Lung (tissue), 12 donors: ENCODE data around the gene FBXO30. TPM values are rescaled to one million over a fixed set of nuclear protein-coding genes. Genes with fewer than 3 reads are reported as not detected.
A peak's percentile ranks its signal among the peaks of the same experiment; 100 is the strongest.

Source experiments
- ATAC-seq: fragments of 200-7000 bp; cut with Tn5 transposase; one replicate; pipeline ENCODE4 v1.9.1; 2020; ENCODE audit warnings: moderate number of reproducible peaks; ENCODE audit not compliant: insufficient read depth, low FRiP score
- DNase-seq, 3 donors: peaks; one replicate each; pipeline ENCODE4 v3.0.0-alpha.2; 2013 to 2017
- H3K27ac ChIP-seq, 2 donors: one replicate each; pipeline ENCODE4 v1.5.1; 2013; ENCODE audit warnings: mild to moderate bottlenecking in 2 of 2, moderate library complexity in 2 of 2, control low read depth in 1 of 2, inconsistent platforms in 1 of 2, low read depth in 1 of 2, low read length in 1 of 2
- H3K27me3 ChIP-seq, 3 donors: one replicate each; pipeline ENCODE4 v1.5.1; 2013; ENCODE audit warnings: low read length in 2 of 3; ENCODE audit not compliant: control insufficient read depth in 3 of 3, insufficient read depth in 3 of 3
- H3K36me3 ChIP-seq, 4 donors: one replicate each; pipeline ENCODE4 v1.5.1; 2013; ENCODE audit warnings: low read length in 4 of 4, mild to moderate bottlenecking in 1 of 4, moderate library complexity in 1 of 4; ENCODE audit not compliant: control insufficient read depth in 4 of 4, insufficient read depth in 4 of 4
- H3K4me1 ChIP-seq, 5 donors: one replicate each; pipeline ENCODE4 v1.5.1; 2013; ENCODE audit warnings: low read length in 5 of 5, mild to moderate bottlenecking in 2 of 5, moderate library complexity in 1 of 5; ENCODE audit not compliant: control insufficient read depth in 5 of 5, insufficient read depth in 5 of 5
- H3K4me3 ChIP-seq: one replicate; pipeline ENCODE4 v1.5.1; 2013; ENCODE audit warnings: mild to moderate bottlenecking, control low read depth, moderate library complexity
- H3K9ac ChIP-seq, 2 donors: one replicate each; pipeline ENCODE4 v1.5.1; 2013; ENCODE audit warnings: low read length in 2 of 2, control low read depth in 1 of 2; ENCODE audit not compliant: insufficient read depth in 1 of 2
- H3K9me3 ChIP-seq, 4 donors: one replicate each; pipeline ENCODE4 v1.5.1; 2013; ENCODE audit warnings: low read length in 3 of 4, mild to moderate bottlenecking in 1 of 4, moderate library complexity in 1 of 4; ENCODE audit not compliant: control insufficient read depth in 4 of 4, insufficient read depth in 3 of 4
- CTCF ChIP-seq: IDR thresholded peaks from 2 replicates; pipeline ENCODE4 v1.5.1; 2012; ENCODE audit warnings: mild to moderate bottlenecking; ENCODE audit errors: control extremely low read depth, extremely low read depth
- WGBS, 2 donors: extraction: QIAGEN DNeasy Blood & Tissue Kit; methylation state at CpG; one replicate each; pipeline ENCODE4 v1.1.7; 2013; 5-methylcytosine and 5-hydroxymethylcytosine counted together
- polyA plus RNA-seq, 2 donors: library from polyadenylated mRNA; stranded (reverse); fragments of 200-250 nt; gene quantifications; one replicate each; pipeline ENCODE4 v1.2.1, GENCODE V29; 2013
- total RNA-seq, 2 donors: library from RNA; depleted of rRNA in 1 of 2; stranded (reverse); fragments of >200 nt in 1 of 2; gene quantifications; one replicate each; pipeline ENCODE4 v1.2.1, GENCODE V29; 2014 to 2021
- donor health status: control.
- donor health status: control.
- donor health status: Bipolar disorder and iron deficiency.
- donor health status: healthy.
- donor health status: DM: yes; HTN: yes; CAD: no.

The FBXO30 gene
- total and polyA plus RNA-seq, 4 donors, result 3.9 to 16.1 (median 5.6) TPM

DNA sequence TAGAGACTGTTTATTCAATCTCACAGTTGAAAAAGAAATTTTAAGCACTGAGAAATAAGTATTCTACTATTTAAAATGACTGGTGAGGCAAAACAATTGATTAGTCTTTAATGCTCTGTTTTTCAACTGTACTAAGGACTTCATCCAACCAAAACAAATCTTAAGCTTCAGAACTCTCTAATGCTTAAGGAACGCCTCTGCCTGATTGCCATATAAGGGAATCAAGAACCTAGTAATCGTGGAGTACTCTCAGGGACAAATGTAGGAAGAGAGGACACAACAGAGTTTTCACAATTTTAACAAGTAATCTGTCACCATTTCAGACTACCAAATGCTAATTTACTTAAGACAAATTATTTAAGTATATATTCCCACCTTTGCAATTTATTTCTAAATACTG, 16.1 kb downstream of the FBXO30 start:
- TF ChIP-seq CTCF, result no peak
- 49 to 74% methylated on average over 2 of the region's 2 CpGs for WGBS, 2 donors
- no peak overlapping the region for H3K27ac ChIP-seq
- H3K4me1 ChIP-seq, result peaks cover 0 to 13% (median 0%) of the 10 kb centered on the region in 5 donors
- no peaks in the 10 kb centered on the region for H3K27me3 ChIP-seq
- H3K4me3 ChIP-seq, result no peak overlapping the region
- H3K36me3 ChIP-seq, result peaks cover 0 to 11% (median 6%) of the 10 kb centered on the region in 4 donors
- DNase-seq (no peak), ATAC-seq (no peak)
- no peaks in the 10 kb centered on the region for H3K9me3 ChIP-seq
- no peak overlapping the region for H3K9ac ChIP-seq

DNA sequence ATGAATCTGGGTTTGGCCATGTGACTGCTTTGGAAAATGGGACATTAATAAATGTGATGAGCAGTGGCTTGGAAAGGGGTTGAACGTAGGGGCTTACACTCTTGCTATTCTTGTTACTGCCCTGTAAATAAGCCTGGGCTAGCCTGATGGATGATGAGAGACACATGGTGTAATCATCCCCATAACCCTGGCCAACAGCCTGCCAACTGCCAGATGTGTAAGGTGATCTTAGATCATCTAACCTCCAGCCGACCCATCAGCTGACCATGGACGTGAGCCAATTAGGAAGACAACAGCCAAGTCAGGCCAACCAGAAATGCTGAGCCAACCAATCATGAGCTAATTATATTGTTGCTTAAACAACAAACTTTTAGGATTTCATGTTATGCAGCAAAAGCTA, 25.2 kb downstream of the FBXO30 start:
- Histone ChIP-seq H3K9ac (no peak overlapping the region), H3K27me3 (no peaks in the 10 kb centered on the region), H3K36me3 (peaks cover 0 to 4% (median 2%) of the 10 kb centered on the region in 4 donors), H3K9me3 (peaks cover 0 to 10% (median 3%) of the 10 kb centered on the region in 4 donors), H3K27ac (no peak overlapping the region), H3K4me3 (no peak overlapping the region), H3K4me1 (peaks cover 0 to 6% (median 0%) of the 10 kb centered on the region in 5 donors)
- peak in 2 of 3 donors; percentile 8 to 9 for DNase-seq
- no peak for TF ChIP-seq CTCF
- ATAC-seq, result no peak
- 77 to 82% methylated on average over 3 of the region's 3 CpGs for WGBS, 2 donors

- no peak overlapping the region for H3K27ac ChIP-seq
- no peak for DNase-seq
- no peak for ATAC-seq
- no peak overlapping the region for H3K4me3 ChIP-seq
- peaks cover 0 to 4% (median 2%) of the 10 kb centered on the region in 4 donors for H3K36me3 ChIP-seq
- no peak for TF ChIP-seq CTCF
- no peaks in the 10 kb centered on the region for H3K27me3 ChIP-seq
- peaks cover 0 to 6% (median 0%) of the 10 kb centered on the region in 5 donors for H3K4me1 ChIP-seq
- no peak overlapping the region for H3K9ac ChIP-seq
- peaks cover 0 to 10% (median 3%) of the 10 kb centered on the region in 4 donors for H3K9me3 ChIP-seq
- 96 to 97% methylated on average over 3 of the region's 3 CpGs for WGBS, 2 donors
Observed at GRCh38 chr6:145787688-145788087, 26.9 kb downstream of the FBXO30 start.

DNA sequence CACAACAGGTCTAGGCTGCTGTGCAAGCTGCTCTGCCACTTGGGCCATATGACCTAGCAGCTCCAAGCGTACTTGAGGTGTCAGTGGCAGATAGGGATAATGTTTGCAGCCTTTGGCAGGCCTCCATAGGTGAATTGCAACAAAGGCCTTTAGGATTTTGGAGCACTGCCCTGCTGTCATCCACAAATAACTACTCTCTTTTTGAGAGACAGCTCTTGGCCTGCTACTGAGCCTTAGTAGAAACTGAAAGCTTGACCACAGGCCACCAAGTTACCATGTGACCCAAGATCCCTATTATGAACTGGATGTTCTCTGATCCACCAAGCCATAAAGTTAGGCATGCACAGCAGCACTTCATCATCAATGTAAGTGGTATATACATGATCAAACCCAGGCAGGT, 29.9 kb downstream of the FBXO30 start:
- Histone ChIP-seq H3K36me3 (peaks cover 0 to 4% (median 0%) of the 10 kb centered on the region in 4 donors), H3K27ac (no peak overlapping the region), H3K4me1 (peaks cover 0 to 6% (median 0%) of the 10 kb centered on the region in 5 donors), H3K4me3 (no peak overlapping the region), H3K9me3 (peaks cover 0 to 8% (median 3%) of the 10 kb centered on the region in 4 donors), H3K27me3 (no peaks in the 10 kb centered on the region), H3K9ac (no peak overlapping the region)
- DNase-seq (no peak), ATAC-seq (no peak)
- 96 to 100% methylated on average over 1 of the region's 1 CpG for WGBS, 2 donors
- no peak for TF ChIP-seq CTCF
